Prostate gland (tissue), 2 donors: ENCODE results near the gene WDR62.

Experiments used
- POLR2A ChIP-seq: fragments of 450-650 bp; IDR thresholded peaks from one replicate; pipeline ENCODE4 v1.6.1; 2016; ENCODE audit warnings: antibody characterized with exemption, mild to moderate bottlenecking
- POLR2AphosphoS5 ChIP-seq: sonication (generic); formaldehyde crosslinking; IDR thresholded peaks from one replicate; pipeline ENCODE4 v1.6.1; 2017; ENCODE audit warnings: antibody characterized with exemption
- TF ChIP-seq, protein P1 (sequence below), 4 experiments: fragments of 200-600 bp in 2 of 4; fragments of 450-650 bp in 2 of 4; sonication (generic) in 2 of 4; IDR thresholded peaks; 1 replicate in 3 of 4; 2 replicates in 1 of 4; pipeline ENCODE4 v1.5.1; 2016 to 2019; ENCODE audit warnings: antibody characterized with exemption in 4 of 4, mild to moderate bottlenecking in 2 of 4, moderate library complexity in 2 of 4

- TF ChIP-seq, protein P1, sequence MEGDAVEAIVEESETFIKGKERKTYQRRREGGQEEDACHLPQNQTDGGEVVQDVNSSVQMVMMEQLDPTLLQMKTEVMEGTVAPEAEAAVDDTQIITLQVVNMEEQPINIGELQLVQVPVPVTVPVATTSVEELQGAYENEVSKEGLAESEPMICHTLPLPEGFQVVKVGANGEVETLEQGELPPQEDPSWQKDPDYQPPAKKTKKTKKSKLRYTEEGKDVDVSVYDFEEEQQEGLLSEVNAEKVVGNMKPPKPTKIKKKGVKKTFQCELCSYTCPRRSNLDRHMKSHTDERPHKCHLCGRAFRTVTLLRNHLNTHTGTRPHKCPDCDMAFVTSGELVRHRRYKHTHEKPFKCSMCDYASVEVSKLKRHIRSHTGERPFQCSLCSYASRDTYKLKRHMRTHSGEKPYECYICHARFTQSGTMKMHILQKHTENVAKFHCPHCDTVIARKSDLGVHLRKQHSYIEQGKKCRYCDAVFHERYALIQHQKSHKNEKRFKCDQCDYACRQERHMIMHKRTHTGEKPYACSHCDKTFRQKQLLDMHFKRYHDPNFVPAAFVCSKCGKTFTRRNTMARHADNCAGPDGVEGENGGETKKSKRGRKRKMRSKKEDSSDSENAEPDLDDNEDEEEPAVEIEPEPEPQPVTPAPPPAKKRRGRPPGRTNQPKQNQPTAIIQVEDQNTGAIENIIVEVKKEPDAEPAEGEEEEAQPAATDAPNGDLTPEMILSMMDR (IDR thresholded peaks at IDR 0.05), result no peak
- TF ChIP-seq POLR2AphosphoS5, result no peak
- TF ChIP-seq POLR2A, result no peak
Measured at GRCh38 chr19:36103040-36103626, 48.4 kb downstream of the WDR62 start.
